Hematopoietic multipotent progenitor cell treated with erythropoietin and hydrocortisone succinate and interleukin-3 and kit ligand, for 8 days (in vitro differentiated cells): Measurements from ENCODE around the gene FAM114A1.
A peak's percentile ranks its signal among the peaks of the same experiment; 100 is the strongest.
"Not testable (repeated sequence)": the region's sequence is repeated elsewhere in the genome, so short reads cannot be mapped to it uniquely, and the experiment has no call there.

Source experiments
- DNase-seq: peaks from one replicate; pipeline ENCODE4 v3.0.0-alpha.2; 2015

FAM114A1 gene

DNA sequence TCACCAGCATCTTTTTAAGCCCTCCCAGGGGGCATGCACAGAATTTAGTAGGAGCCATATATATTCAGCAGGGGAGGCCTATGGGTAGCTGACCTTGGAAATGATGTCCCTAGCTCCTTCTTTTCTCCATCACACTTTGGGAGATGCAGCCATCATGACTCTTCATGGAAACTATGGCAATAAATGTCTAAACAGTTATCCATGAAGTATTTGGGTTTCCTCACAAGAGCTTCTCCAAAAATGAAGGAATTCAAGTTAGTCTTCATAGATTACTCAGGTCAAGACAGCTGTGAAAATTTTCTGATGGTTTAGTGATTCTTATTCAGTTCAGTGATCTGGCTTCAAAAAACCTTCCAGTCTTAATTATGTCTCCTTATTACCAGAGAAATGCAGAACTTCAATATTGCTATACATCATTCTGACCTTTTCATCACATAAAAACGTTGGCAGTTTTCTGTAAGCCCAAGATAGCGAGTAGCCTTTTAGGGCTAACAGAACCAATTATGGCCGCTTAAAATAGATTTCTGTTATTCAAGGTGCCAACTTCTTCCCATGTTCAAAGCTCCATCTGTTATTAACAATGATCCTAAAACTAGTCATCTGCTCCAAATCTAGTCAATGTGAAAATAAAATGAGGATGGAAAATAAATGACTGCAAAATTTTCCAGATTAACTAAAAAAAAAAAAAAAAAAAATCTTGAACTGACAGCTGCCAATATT, 112.1 kb downstream of the FAM114A1 start:
- no peak for DNase-seq

DNA sequence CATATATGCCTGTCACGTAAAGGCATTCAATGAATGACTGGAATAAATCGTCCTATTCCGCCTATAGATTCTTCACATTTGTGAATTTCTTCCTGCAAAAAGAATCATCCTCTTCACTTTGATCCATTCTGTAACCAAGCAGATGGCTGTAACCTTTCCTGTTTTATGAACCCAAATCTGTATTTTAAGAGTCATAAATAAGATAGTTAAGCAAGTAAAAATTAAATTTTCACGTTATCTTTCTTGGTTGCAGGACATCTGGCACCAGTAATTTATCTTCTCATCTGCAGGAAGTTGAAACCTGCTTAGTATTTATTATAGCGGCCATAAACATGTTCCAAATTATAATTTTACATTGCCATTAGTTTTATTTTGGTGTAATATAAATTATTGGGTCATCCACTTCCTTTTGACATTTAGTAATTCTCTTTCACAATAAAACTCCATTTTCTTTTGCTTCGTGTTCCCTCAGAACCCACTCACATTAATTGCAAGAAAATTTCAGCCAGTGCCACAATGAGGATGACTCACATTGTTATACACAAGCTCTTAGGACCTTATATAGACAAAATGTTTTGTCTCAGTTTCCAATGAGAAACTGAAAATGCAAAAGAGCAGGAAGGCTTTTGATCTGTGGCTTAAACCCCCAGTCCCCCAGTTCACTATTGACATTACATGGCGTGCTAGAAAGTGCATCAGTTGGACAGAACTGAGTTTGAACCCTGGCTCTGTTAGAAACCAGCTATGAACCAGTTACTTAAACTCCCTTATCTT, 113.5 kb downstream of the FAM114A1 start:
- peak; percentile 10 for DNase-seq

DNA sequence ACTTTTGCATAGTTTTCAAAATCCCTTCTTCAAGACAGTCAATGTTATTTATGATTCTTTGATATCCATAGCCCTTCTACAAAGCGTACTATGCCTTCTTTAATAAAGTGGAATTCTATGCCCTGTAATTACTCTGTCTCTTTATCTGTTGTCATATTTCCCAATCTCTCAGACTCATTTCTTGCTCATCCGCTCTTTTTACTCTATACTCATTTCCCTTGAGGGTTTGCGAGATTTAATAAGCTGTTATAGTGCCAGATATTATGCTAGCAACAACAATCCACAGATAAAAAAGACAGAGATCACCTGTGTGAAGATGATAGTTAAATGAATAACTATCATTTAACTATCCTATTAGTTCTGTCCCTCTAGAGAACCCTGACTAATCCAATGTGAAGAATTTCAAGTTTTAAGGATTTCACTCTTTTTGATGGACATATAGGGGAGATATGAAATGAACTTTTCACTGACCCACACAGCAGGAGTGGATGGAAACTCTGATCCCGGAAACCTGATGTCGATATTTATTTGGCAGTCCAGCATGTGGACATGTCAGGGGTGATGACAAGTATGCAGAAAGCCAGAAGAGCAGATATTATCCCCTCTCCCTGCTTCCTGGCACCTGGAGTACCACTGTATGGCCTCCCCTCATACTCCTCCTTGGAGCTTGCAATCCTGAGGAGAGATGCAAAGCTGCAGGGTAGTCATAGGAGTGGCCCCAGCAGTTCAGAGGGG, 114.9 kb downstream of the FAM114A1 start:
- no peak for DNase-seq

DNA sequence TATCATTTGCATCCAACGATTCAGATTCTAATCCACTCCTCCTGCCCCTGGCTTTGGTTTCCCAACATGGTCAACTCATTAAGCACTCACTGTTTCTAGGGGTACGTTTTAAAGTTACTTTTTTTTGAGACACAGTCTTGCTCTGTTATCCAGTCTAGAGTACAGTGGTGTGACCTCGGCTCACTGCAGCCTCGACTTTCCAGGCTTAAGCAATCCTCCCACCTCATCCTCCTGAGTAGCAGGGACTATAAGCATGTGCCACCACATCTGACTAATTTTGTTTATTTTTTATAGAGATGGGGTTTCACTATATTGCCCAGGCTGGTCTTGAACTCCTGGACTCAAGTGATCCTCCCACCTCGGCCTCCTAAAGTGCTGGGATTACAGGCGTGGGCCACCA, 115.7 kb downstream of the FAM114A1 start:
- DNase-seq, result no peak

DNA sequence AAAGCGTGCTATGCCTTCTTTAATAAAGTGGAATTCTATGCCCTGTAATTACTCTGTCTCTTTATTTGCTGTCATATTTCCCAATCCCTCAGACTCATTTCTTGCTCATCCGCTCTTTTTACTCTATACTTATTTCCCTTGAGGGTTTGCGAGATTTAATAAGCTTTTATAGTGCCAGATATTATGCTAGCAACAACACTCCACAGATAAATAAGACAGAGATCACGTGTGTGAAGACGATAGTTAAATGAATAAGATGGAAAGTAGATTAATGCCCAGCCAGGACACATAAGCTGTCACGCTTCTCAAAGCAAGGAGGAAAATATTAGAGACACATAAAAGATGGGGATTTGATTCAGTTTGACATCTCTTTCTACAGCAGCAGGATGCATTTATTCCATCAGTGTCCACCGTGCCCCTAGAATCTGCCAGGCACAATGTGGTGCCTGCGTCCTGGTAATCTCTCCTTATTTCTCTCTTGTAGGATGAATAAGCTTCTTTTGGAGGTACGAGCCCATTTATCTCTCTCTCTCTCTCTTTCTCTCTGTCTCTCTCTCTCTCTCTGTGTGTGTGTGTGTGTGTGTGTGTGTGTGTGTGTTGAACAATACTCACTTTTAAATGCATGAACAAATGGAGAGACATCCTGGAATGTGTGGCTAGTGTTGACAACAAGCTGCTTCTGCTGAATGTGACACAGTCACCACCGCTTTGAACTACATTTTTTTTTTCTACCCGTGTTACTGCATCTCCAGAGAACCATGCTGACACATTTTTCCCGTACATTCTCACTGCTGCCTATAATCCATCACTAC, 116.4 kb downstream of the FAM114A1 start:
- DNase-seq, result no peak

DNA sequence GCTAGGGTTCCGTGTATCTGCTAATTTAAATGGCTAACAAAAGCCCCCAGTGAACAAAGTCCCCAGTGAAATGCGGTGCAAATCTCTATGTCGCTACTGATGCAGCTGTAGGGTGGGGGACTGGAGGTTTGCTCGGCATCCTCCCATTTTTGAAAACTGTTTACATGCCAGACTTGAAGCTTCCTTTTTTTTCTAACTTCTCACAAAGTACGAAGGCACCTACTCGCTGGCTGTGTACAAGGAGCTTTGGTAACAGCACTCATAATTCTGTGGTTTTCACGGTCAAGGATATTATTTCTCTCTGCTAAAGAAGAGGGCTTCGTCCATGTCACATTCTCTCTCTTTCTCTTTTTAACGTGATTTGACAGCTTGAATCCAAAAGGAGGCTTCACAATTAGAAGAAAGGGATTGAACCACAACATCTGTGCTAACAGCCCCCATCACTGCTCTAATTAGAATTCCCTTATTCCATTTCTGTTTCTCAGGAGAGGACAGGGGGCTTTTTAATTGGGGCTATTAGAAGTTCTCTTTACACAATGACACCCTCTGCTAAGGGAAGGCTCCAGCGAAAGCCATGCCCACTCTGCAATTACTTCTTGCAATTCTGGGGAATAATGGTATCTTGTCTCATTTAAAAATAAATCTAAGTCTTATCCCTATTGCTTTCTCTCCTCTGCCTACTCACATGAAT, 117.9 kb downstream of the FAM114A1 start:
- no peak for DNase-seq

DNA sequence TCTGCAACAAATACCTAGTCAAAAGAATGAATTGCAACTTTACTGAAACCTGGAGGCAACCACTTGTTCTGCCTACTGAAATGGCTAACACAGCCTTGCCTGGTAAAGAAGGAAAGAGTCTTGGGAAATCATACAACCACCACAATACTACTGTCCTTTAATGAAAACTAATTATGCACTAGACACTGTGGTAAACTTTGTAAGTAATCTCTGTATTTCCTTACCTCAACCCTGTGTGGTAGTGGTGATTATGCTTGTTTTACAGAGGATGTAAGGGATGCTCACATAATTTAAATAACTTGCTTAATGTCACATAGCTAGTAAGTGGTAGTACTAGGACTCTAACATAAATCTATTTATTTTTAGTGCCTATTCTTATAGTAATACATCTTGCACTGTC, 119.9 kb downstream of the FAM114A1 start:
- DNase-seq, result no peak

DNA sequence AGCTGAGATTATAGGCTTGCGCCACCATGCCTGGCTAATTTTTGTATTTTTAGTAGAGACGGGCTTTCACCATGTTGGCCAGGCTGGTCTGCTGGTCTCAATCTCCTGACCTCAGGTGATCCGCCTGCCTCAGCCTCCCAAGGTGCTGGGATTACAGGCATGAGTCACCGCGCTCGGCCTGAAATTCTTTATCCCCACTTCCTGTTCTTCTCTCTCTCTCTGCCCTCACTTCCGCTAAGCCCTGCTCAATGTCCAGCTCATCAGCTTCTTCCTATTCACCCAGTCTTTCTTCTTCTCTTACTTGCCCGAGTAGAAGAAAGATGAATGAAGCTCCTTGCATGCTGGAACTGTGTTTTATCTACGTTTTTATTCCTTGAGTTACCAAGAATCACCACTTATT, 120.7 kb downstream of the FAM114A1 start:
- DNase-seq, result not testable (repeated sequence)

DNA sequence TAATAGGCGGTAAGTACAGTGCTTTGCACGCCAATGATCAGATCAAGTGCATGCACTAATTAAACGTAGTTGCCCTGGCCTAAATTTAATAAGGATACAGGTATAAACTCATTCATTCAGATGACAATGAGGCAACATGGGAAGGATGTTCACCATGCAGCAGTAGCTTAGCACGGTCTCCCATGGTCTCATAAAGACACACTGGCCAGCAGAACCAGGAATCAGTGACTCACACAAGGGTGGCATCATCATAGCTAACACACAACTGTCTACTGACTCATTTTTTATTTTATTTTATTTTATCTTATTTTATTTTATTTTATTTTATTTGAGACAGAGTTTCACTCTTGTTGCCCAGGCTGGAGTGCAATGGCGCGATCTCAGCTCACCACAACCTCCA, 121.9 kb downstream of the FAM114A1 start:
- no peak for DNase-seq

DNA sequence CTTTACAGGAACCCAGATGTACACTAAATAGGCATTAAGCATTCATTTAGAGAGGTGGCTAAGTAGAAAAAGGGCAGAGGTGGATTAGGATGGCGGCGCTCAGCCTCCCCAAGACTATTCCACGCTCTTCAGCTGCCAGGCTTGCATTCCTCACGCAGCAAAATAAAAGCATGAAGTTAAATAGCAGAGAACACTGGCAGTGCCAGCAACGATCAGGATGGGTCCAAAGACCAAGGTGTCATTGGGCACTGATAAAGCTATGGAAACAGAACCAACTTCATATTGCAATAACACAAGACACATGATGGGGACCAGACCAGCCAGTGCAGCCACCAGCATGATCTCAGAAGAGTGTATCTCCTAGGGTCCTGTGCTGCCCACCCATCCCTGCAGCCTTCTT, 122.6 kb downstream of the FAM114A1 start:
- no peak for DNase-seq

DNA sequence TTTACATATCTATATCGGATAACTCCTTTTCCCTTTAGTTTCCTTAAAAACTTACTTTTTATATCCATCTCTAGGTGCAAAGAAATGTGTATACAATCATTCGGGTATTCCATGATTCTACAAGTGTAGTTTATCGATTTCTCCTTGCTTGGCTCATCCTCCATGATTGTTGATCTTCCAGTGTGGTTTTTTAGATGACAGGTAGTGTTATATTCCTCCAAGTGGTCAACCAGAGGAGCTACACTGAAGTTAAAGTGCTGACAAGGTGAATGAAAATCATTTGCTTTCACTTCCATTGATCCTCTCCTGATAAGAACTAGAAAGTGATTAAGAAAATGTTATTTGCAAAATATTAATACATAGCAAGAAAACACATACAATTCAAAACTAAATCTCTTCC, 126.1 kb downstream of the FAM114A1 start:
- DNase-seq, result no peak

DNA sequence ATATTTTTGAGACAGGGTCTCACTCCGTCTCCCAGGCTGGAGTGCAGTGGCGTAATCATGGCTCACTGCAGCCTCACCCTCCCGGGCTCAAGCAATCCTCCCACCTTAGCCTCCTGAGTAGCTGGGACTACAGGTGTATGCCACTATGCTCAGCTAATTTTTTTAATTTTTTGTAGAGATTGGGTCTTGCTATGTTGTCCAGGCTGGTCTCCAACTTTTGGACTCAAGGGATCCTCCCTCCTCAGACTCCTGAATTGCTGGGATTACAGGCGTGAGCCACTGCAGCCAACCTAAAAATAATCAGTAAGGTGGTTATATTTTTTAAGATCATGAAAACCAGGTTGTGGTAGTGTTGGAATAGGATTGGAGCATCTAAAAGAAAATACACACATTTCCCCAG, 126.5 kb downstream of the FAM114A1 start:
- DNase-seq, result no peak
